WTC11 (cell line): ENCODE results near the gene OPCML.

ENCODE experiments used
- TEAD4 ChIP-seq: sonication (generic); formaldehyde crosslinking; IDR thresholded peaks from 2 replicates; pipeline ENCODE4 v1.8.0; 2022; ENCODE audit warnings: mild to moderate bottlenecking, missing genetic modification reagents
- TF ChIP-seq, protein P1 (sequence below): sonication (generic); formaldehyde crosslinking; IDR thresholded peaks from 2 replicates; pipeline ENCODE4 v1.8.0; 2023; ENCODE audit warnings: missing genetic modification reagents, mild to moderate bottlenecking, borderline replicate concordance
- TF ChIP-seq, protein P2 (sequence below): fragments of 200-600 bp; IDR thresholded peaks from 2 replicates; pipeline ENCODE4 v1.8.0; 2022; ENCODE audit warnings: antibody characterized with exemption
- TF ChIP-seq, protein P3 (sequence below): sonication (generic); formaldehyde crosslinking; IDR thresholded peaks from 2 replicates; pipeline ENCODE4 v1.8.1; 2023; ENCODE audit warnings: mild to moderate bottlenecking, missing genetic modification reagents, moderate library complexity
- TF ChIP-seq, protein P4 (sequence below): sonication (generic); formaldehyde crosslinking; conservative IDR thresholded peaks from 2 replicates; pipeline ENCODE4 v1.8.1; 2023; ENCODE audit warnings: mild to moderate bottlenecking, low read depth, missing genetic modification reagents, moderate library complexity

GRCh38 chr11:132840660-132841059 is 691.6 kb downstream of the OPCML start:
- TF ChIP-seq, protein P1, sequence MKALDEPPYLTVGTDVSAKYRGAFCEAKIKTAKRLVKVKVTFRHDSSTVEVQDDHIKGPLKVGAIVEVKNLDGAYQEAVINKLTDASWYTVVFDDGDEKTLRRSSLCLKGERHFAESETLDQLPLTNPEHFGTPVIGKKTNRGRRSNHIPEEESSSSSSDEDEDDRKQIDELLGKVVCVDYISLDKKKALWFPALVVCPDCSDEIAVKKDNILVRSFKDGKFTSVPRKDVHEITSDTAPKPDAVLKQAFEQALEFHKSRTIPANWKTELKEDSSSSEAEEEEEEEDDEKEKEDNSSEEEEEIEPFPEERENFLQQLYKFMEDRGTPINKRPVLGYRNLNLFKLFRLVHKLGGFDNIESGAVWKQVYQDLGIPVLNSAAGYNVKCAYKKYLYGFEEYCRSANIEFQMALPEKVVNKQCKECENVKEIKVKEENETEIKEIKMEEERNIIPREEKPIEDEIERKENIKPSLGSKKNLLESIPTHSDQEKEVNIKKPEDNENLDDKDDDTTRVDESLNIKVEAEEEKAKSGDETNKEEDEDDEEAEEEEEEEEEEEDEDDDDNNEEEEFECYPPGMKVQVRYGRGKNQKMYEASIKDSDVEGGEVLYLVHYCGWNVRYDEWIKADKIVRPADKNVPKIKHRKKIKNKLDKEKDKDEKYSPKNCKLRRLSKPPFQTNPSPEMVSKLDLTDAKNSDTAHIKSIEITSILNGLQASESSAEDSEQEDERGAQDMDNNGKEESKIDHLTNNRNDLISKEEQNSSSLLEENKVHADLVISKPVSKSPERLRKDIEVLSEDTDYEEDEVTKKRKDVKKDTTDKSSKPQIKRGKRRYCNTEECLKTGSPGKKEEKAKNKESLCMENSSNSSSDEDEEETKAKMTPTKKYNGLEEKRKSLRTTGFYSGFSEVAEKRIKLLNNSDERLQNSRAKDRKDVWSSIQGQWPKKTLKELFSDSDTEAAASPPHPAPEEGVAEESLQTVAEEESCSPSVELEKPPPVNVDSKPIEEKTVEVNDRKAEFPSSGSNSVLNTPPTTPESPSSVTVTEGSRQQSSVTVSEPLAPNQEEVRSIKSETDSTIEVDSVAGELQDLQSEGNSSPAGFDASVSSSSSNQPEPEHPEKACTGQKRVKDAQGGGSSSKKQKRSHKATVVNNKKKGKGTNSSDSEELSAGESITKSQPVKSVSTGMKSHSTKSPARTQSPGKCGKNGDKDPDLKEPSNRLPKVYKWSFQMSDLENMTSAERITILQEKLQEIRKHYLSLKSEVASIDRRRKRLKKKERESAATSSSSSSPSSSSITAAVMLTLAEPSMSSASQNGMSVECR (CRISPR knock-in tag): no peak
- TF ChIP-seq, protein P2, sequence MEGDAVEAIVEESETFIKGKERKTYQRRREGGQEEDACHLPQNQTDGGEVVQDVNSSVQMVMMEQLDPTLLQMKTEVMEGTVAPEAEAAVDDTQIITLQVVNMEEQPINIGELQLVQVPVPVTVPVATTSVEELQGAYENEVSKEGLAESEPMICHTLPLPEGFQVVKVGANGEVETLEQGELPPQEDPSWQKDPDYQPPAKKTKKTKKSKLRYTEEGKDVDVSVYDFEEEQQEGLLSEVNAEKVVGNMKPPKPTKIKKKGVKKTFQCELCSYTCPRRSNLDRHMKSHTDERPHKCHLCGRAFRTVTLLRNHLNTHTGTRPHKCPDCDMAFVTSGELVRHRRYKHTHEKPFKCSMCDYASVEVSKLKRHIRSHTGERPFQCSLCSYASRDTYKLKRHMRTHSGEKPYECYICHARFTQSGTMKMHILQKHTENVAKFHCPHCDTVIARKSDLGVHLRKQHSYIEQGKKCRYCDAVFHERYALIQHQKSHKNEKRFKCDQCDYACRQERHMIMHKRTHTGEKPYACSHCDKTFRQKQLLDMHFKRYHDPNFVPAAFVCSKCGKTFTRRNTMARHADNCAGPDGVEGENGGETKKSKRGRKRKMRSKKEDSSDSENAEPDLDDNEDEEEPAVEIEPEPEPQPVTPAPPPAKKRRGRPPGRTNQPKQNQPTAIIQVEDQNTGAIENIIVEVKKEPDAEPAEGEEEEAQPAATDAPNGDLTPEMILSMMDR: no peak
- TF ChIP-seq, protein P3, sequence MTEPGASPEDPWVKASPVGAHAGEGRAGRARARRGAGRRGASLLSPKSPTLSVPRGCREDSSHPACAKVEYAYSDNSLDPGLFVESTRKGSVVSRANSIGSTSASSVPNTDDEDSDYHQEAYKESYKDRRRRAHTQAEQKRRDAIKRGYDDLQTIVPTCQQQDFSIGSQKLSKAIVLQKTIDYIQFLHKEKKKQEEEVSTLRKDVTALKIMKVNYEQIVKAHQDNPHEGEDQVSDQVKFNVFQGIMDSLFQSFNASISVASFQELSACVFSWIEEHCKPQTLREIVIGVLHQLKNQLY (CRISPR knock-in tag): no peak
- TF ChIP-seq TEAD4 (CRISPR knock-in tag): no peak
- TF ChIP-seq, protein P4, sequence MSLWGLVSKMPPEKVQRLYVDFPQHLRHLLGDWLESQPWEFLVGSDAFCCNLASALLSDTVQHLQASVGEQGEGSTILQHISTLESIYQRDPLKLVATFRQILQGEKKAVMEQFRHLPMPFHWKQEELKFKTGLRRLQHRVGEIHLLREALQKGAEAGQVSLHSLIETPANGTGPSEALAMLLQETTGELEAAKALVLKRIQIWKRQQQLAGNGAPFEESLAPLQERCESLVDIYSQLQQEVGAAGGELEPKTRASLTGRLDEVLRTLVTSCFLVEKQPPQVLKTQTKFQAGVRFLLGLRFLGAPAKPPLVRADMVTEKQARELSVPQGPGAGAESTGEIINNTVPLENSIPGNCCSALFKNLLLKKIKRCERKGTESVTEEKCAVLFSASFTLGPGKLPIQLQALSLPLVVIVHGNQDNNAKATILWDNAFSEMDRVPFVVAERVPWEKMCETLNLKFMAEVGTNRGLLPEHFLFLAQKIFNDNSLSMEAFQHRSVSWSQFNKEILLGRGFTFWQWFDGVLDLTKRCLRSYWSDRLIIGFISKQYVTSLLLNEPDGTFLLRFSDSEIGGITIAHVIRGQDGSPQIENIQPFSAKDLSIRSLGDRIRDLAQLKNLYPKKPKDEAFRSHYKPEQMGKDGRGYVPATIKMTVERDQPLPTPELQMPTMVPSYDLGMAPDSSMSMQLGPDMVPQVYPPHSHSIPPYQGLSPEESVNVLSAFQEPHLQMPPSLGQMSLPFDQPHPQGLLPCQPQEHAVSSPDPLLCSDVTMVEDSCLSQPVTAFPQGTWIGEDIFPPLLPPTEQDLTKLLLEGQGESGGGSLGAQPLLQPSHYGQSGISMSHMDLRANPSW: no peak
